Measurements from ENCODE around the gene ZFPM1.

The ZFPM1 gene

DNA sequence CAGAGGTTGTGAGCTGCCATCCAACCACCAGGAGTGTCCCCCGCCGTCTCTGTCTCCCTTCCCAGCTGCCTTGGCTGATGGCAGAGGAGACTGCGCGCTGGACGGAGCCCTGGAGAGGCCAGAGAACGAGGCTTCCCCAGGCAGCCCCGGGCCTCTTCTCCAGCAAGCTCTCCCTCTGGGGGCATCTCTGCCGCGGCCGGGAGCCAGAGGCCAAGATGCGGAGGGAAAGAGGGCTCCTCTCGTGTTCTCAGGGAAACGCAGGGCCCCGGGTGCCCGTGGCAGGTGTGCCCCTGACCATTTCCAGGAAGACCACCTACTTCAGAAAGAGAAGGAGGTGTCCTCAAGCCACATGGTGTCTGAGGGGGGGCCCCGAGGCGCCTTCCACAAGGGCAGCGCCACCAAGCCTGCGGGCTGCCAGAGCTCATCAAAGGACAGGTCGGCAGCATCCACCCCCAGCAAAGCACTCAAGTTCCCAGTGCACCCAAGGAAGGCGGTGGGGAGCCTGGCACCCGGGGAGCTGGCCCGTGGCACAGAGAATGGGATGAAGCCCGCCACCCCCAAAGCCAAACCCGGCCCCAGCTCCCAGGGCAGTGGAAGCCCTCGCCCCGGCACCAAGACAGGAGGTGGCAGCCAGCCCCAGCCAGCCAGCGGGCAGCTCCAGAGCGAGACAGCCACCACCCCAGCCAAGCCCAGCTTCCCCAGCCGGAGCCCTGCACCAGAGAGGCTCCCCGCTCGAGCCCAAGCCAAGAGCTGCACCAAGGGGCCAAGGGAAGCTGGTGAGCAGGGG is 14.8 kb upstream of the ZFPM1 start:
- Histone ChIP-seq H2AFZ (ENCODE audit: low read length) (no peak overlapping the region), H3K4me1 (ENCODE audit: control insufficient read depth in 2 of 2, insufficient read depth in 1 of 2, low read depth in 1 of 2, low read length in 2 of 2) (peaks cover 0 to 6% of the 10 kb centered on the region in 2 donors), H3K27me3 (ENCODE audit: control insufficient read depth in 3 of 3, insufficient read depth in 3 of 3, low read depth in 1 of 3, low read length in 3 of 3) (peaks cover 0 to 51% (median 0%) of the 10 kb centered on the region in 3 experiments), H2AK5ac (ENCODE audit: low read depth, low read length) (peak overlapping the region; percentile 37), H3K14ac (ENCODE audit: low read length) (no peak overlapping the region), H3K4me3 (ENCODE audit: low read length in 2 of 2) (no peak overlapping the region), H3K9me3 (replicated peaks in 1 of 2; ENCODE audit: control insufficient read depth in 2 of 2, insufficient read depth in 1 of 2, low read depth in 1 of 2, low read length in 2 of 2) (no peaks in the 10 kb centered on the region), H4K91ac (ENCODE audit: low read depth, low read length, poor library complexity) (no peak overlapping the region), H3K4me2 (ENCODE audit: insufficient read depth, low read length, poor library complexity, severe bottlenecking) (no peak overlapping the region), H2BK15ac (ENCODE audit: low read length) (peak overlapping the region; percentile 58), H3K79me1 (ENCODE audit: low read depth, low read length) (peaks cover 7% of the 10 kb centered on the region), H3K18ac (ENCODE audit: low read length) (peak overlapping the region; percentile 48), H2BK12ac (ENCODE audit: low read length) (no peak overlapping the region), H2BK120ac (ENCODE audit: low read depth, low read length) (no peak overlapping the region), H3K23ac (ENCODE audit: low read depth, low read length, poor library complexity) (peak overlapping the region; percentile 65), H3K9ac (ENCODE audit: low read depth, low read length, poor library complexity) (no peak overlapping the region), H3K36me3 (replicated peaks in 1 of 2; ENCODE audit: control insufficient read depth in 2 of 2, insufficient read depth in 2 of 2, low read length in 2 of 2) (no peaks in the 10 kb centered on the region), H3K27ac (replicated peaks; ENCODE audit: low read length) (no peak overlapping the region), H3K4ac (ENCODE audit: low read length) (no peak overlapping the region), H4K8ac (ENCODE audit: low read depth, low read length) (peak overlapping the region; percentile 17), H2BK5ac (ENCODE audit: low read length) (peak overlapping the region; percentile 5)
- no peak for DNase-seq (ENCODE audit: low spot score)
- WGBS, 2 donors (ENCODE audit: extremely low coverage in 2 of 2, insufficient read length in 2 of 2, insufficient replicate concordance in 1 of 2) = no CpG with 5 or more reads among the region's 32 CpGs

DNA sequence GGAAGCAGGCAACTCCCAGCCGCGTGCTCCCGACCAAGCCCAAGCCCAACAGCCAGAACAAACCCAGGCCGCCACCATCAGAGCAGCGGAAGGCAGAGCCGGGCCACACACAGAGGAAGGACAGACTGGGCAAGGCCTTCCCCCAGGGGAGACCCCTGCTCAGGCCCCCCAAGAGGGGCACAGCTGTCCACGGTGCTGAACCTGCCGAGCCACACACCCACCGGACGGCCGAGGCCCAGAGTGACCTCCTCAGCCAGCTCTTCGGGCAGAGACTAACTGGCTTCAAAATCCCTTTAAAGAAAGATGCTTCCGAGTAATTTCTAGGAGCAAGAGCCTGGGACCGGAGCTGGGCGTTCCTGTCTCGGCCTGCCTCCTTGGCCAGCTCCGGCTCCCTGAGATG is 14.1 kb upstream of the ZFPM1 start:
- Histone ChIP-seq H3K14ac (ENCODE audit: low read length) (no peak overlapping the region), H2BK5ac (ENCODE audit: low read length) (no peak overlapping the region), H3K79me1 (ENCODE audit: low read depth, low read length) (peaks cover 7% of the 10 kb centered on the region)

DNA sequence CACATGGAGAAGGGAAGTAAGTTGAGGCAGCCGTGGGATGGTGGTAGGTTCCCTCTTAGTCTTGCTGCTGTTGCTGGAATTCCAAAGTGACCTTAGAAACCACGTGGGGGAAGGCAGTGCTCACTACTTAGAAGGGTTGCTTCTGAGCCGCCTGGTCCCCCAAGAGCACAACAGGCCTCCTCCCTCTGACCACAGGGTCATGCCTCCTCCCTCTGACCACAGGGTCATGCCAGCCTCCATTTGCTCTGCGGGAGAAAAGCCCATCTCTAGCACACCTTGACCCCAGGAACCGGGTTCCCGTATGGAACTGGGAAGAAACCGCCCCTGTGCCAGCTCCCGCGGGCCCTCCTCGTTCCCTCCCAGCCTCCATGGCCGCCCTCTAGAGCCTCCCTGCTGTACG is 13.4 kb upstream of the ZFPM1 start:
- no peak overlapping the region for H2BK15ac ChIP-seq (ENCODE audit: low read length)
- no peak overlapping the region for H3K4me3 ChIP-seq (ENCODE audit: low read length in 2 of 2)
- peaks cover 7% of the 10 kb centered on the region for H3K79me1 ChIP-seq (ENCODE audit: low read depth, low read length)
- peaks cover 0 to 53% (median 0%) of the 10 kb centered on the region in 3 experiments for H3K27me3 ChIP-seq (ENCODE audit: control insufficient read depth in 3 of 3, insufficient read depth in 3 of 3, low read depth in 1 of 3, low read length in 3 of 3)
- no peaks in the 10 kb centered on the region for H3K9me3 ChIP-seq (replicated peaks in 1 of 2; ENCODE audit: control insufficient read depth in 2 of 2, insufficient read depth in 1 of 2, low read depth in 1 of 2, low read length in 2 of 2)
- no peak overlapping the region for H3K4ac ChIP-seq (ENCODE audit: low read length)
- no peak overlapping the region for H2AK5ac ChIP-seq (ENCODE audit: low read depth, low read length)
- no peak overlapping the region for H4K91ac ChIP-seq (ENCODE audit: low read depth, low read length, poor library complexity)
- no peak overlapping the region for H3K27ac ChIP-seq (replicated peaks; ENCODE audit: low read length)
- no peak overlapping the region for H2BK12ac ChIP-seq (ENCODE audit: low read length)
- no peak overlapping the region for H2BK5ac ChIP-seq (ENCODE audit: low read length)
- H3K18ac ChIP-seq (ENCODE audit: low read length) = no peak overlapping the region
- no peak overlapping the region for H3K14ac ChIP-seq (ENCODE audit: low read length)
- H3K4me2 ChIP-seq (ENCODE audit: insufficient read depth, low read length, poor library complexity, severe bottlenecking) = no peak overlapping the region
- H3K23ac ChIP-seq (ENCODE audit: low read depth, low read length, poor library complexity) = peak overlapping the region; percentile 55
- WGBS, 2 donors (ENCODE audit: extremely low coverage in 2 of 2, insufficient read length in 2 of 2, insufficient replicate concordance in 1 of 2) = no CpG with 5 or more reads among the region's 12 CpGs
- H3K4me1 ChIP-seq (ENCODE audit: control insufficient read depth in 2 of 2, insufficient read depth in 1 of 2, low read depth in 1 of 2, low read length in 2 of 2) = peaks cover 0 to 7% of the 10 kb centered on the region in 2 donors
- no peak overlapping the region for H2AFZ ChIP-seq (ENCODE audit: low read length)
- peak overlapping the region; percentile 65 for H4K8ac ChIP-seq (ENCODE audit: low read depth, low read length)
- H2BK120ac ChIP-seq (ENCODE audit: low read depth, low read length) = no peak overlapping the region
- H3K9ac ChIP-seq (ENCODE audit: low read depth, low read length, poor library complexity) = no peak overlapping the region
- no peaks in the 10 kb centered on the region for H3K36me3 ChIP-seq (replicated peaks in 1 of 2; ENCODE audit: control insufficient read depth in 2 of 2, insufficient read depth in 2 of 2, low read length in 2 of 2)
- no peak for DNase-seq (ENCODE audit: low spot score)

More for the DNA sequence above, 14.1 kb upstream of the ZFPM1 start:
- no peak overlapping the region for H3K4ac ChIP-seq (ENCODE audit: low read length)
- no peak for DNase-seq (ENCODE audit: low spot score)
- H2AFZ ChIP-seq (ENCODE audit: low read length) = no peak overlapping the region
- no peak overlapping the region for H2BK12ac ChIP-seq (ENCODE audit: low read length)
- H2BK15ac ChIP-seq (ENCODE audit: low read length) = no peak overlapping the region
- no peaks in the 10 kb centered on the region for H3K9me3 ChIP-seq (replicated peaks in 1 of 2; ENCODE audit: control insufficient read depth in 2 of 2, insufficient read depth in 1 of 2, low read depth in 1 of 2, low read length in 2 of 2)
- no peaks in the 10 kb centered on the region for H3K36me3 ChIP-seq (replicated peaks in 1 of 2; ENCODE audit: control insufficient read depth in 2 of 2, insufficient read depth in 2 of 2, low read length in 2 of 2)
- H3K4me1 ChIP-seq (ENCODE audit: control insufficient read depth in 2 of 2, insufficient read depth in 1 of 2, low read depth in 1 of 2, low read length in 2 of 2) = peaks cover 0 to 7% of the 10 kb centered on the region in 2 donors
- no peak overlapping the region for H2BK120ac ChIP-seq (ENCODE audit: low read depth, low read length)
- no peak overlapping the region for H3K18ac ChIP-seq (ENCODE audit: low read length)
- H3K4me2 ChIP-seq (ENCODE audit: insufficient read depth, low read length, poor library complexity, severe bottlenecking) = no peak overlapping the region
- H3K9ac ChIP-seq (ENCODE audit: low read depth, low read length, poor library complexity) = no peak overlapping the region
- no peak overlapping the region for H4K8ac ChIP-seq (ENCODE audit: low read depth, low read length)
- H3K23ac ChIP-seq (ENCODE audit: low read depth, low read length, poor library complexity) = no peak overlapping the region
- peaks cover 0 to 49% (median 0%) of the 10 kb centered on the region in 3 experiments for H3K27me3 ChIP-seq (ENCODE audit: control insufficient read depth in 3 of 3, insufficient read depth in 3 of 3, low read depth in 1 of 3, low read length in 3 of 3)
- H3K27ac ChIP-seq (replicated peaks; ENCODE audit: low read length) = no peak overlapping the region
- no CpG with 5 or more reads among the region's 17 CpGs for WGBS, 2 donors (ENCODE audit: extremely low coverage in 2 of 2, insufficient read length in 2 of 2, insufficient replicate concordance in 1 of 2)
- no peak overlapping the region for H2AK5ac ChIP-seq (ENCODE audit: low read depth, low read length)
- H4K91ac ChIP-seq (ENCODE audit: low read depth, low read length, poor library complexity) = no peak overlapping the region
- no peak overlapping the region for H3K4me3 ChIP-seq (ENCODE audit: low read length in 2 of 2)

DNA sequence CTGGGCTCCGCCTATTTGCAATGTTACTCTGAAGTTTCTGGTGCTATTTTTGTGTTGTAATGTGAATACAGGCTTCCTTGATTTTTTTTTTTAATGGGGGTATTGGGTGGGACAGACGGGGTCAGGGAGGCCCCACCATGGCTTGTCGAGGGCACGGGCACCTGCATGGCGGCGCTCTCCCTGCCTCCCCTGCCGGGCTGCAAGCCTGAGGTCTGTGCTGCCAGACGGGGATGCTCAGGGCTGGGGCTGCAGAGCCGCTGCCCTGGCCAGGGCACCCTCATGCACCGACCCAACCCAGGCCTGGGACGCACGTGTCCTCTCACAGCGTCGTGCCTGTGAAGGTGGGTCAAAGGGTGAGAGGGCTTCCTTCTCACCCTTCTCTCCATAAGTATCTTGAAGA is 13.0 kb upstream of the ZFPM1 start:
- peaks cover 7% of the 10 kb centered on the region for H3K79me1 ChIP-seq (ENCODE audit: low read depth, low read length)
- no peak overlapping the region for H4K8ac ChIP-seq (ENCODE audit: low read depth, low read length)
- no peak overlapping the region for H3K14ac ChIP-seq (ENCODE audit: low read length)
- no CpG with 5 or more reads among the region's 14 CpGs for WGBS, 2 donors (ENCODE audit: extremely low coverage in 2 of 2, insufficient read length in 2 of 2, insufficient replicate concordance in 1 of 2)
- H3K4me2 ChIP-seq (ENCODE audit: insufficient read depth, low read length, poor library complexity, severe bottlenecking) = no peak overlapping the region
- no peaks in the 10 kb centered on the region for H3K9me3 ChIP-seq (replicated peaks in 1 of 2; ENCODE audit: control insufficient read depth in 2 of 2, insufficient read depth in 1 of 2, low read depth in 1 of 2, low read length in 2 of 2)
- H2BK5ac ChIP-seq (ENCODE audit: low read length) = no peak overlapping the region
- H3K9ac ChIP-seq (ENCODE audit: low read depth, low read length, poor library complexity) = no peak overlapping the region
- H3K27ac ChIP-seq (replicated peaks; ENCODE audit: low read length) = no peak overlapping the region
- no peak overlapping the region for H3K18ac ChIP-seq (ENCODE audit: low read length)
- no peak overlapping the region for H3K4me3 ChIP-seq (ENCODE audit: low read length in 2 of 2)
- peaks cover 0 to 54% (median 0%) of the 10 kb centered on the region in 3 experiments for H3K27me3 ChIP-seq (ENCODE audit: control insufficient read depth in 3 of 3, insufficient read depth in 3 of 3, low read depth in 1 of 3, low read length in 3 of 3)
- no peak overlapping the region for H2BK120ac ChIP-seq (ENCODE audit: low read depth, low read length)
- no peak for DNase-seq (ENCODE audit: low spot score)
- H2AK5ac ChIP-seq (ENCODE audit: low read depth, low read length) = no peak overlapping the region
- H3K23ac ChIP-seq (ENCODE audit: low read depth, low read length, poor library complexity) = no peak overlapping the region
- peaks cover 0 to 7% of the 10 kb centered on the region in 2 donors for H3K4me1 ChIP-seq (ENCODE audit: control insufficient read depth in 2 of 2, insufficient read depth in 1 of 2, low read depth in 1 of 2, low read length in 2 of 2)
- no peak overlapping the region for H2BK15ac ChIP-seq (ENCODE audit: low read length)
- H3K36me3 ChIP-seq (replicated peaks in 1 of 2; ENCODE audit: control insufficient read depth in 2 of 2, insufficient read depth in 2 of 2, low read length in 2 of 2) = no peaks in the 10 kb centered on the region
- no peak overlapping the region for H2AFZ ChIP-seq (ENCODE audit: low read length)
- peak overlapping the region; percentile 90 for H2BK12ac ChIP-seq (ENCODE audit: low read length)
- no peak overlapping the region for H3K4ac ChIP-seq (ENCODE audit: low read length)
- no peak overlapping the region for H4K91ac ChIP-seq (ENCODE audit: low read depth, low read length, poor library complexity)
